ENCODE measurements around the gene XRCC6. TPM values are rescaled to one million over a fixed set of nuclear protein-coding genes. Genes with fewer than 3 reads are reported as not detected.

The XRCC6 gene
- total RNA-seq, 4 donors from 2014 or later: 119 to 151 (median 127) TPM

GRCh38 chr22:41656556-41656955, 35.5 kb downstream of the XRCC6 start:
- Histone ChIP-seq H3K4me3 (no peak overlapping the region), H3K4me1 (no peaks in the 10 kb centered on the region), H3K27me3 (no peaks in the 10 kb centered on the region), H3K36me3 (peaks cover 0 to 100% (median 3%) of the 10 kb centered on the region in 3 donors), H3K27ac (no peak overlapping the region), H3K9me3 (no peaks in the 10 kb centered on the region)
- TF ChIP-seq POLR2A (IDR thresholded peaks at IDR 0.05): no peak
- TF ChIP-seq CTCF (IDR thresholded peaks at IDR 0.05): no peak
- DNase-seq: no peak

DNA sequence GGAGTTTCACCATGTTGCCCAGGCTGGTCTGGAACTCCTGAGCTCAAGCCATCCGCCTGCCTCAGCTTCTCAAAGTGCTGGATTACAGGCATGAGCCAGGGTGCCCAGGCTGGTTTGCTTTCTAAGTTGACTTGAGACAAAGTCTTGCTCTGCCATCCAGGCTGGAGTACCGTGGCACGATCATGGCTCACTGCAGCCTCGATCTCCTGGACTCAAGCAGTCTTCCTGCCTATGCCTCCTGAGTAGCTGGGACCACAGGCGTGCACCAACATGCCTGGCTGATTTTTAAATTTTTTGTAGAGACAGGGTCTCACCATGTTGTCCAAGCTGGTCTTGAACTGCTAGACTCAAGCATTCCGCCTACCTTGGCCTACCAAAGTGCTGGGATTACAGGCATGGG, 36.6 kb downstream of the XRCC6 start:
- H3K36me3 ChIP-seq: peaks cover 0 to 100% (median 3%) of the 10 kb centered on the region in 3 donors
- no peak overlapping the region for H3K4me3 ChIP-seq
- TF ChIP-seq CTCF (IDR thresholded peaks at IDR 0.05) (no peak), POLR2A (IDR thresholded peaks at IDR 0.05) (no peak)

GRCh38 chr22:41658869-41659268, 37.8 kb downstream of the XRCC6 start:
- H3K27me3 ChIP-seq: no peaks in the 10 kb centered on the region
- H3K9me3 ChIP-seq: no peaks in the 10 kb centered on the region
- H3K36me3 ChIP-seq: peaks cover 0 to 99% (median 3%) of the 10 kb centered on the region in 3 donors
- H3K4me3 ChIP-seq: no peak overlapping the region
- DNase-seq: no peak
- no peaks in the 10 kb centered on the region for H3K4me1 ChIP-seq
- TF ChIP-seq POLR2A (IDR thresholded peaks at IDR 0.05) (no peak), CTCF (IDR thresholded peaks at IDR 0.05) (no peak)
- no peak overlapping the region for H3K27ac ChIP-seq

More for the DNA sequence above, 36.6 kb downstream of the XRCC6 start:
- no peaks in the 10 kb centered on the region for H3K4me1 ChIP-seq
- no peak overlapping the region for H3K27ac ChIP-seq
- H3K9me3 ChIP-seq: no peaks in the 10 kb centered on the region
- no peak for DNase-seq
- H3K27me3 ChIP-seq: no peaks in the 10 kb centered on the region

GRCh38 chr22:41659941-41660340, 38.8 kb downstream of the XRCC6 start:
- Histone ChIP-seq H3K36me3 (peaks cover 0 to 99% (median 0%) of the 10 kb centered on the region in 3 donors), H3K27me3 (no peaks in the 10 kb centered on the region), H3K27ac (no peak overlapping the region), H3K4me3 (no peak overlapping the region), H3K9me3 (no peaks in the 10 kb centered on the region), H3K4me1 (no peaks in the 10 kb centered on the region)
- TF ChIP-seq POLR2A (IDR thresholded peaks at IDR 0.05) (no peak), CTCF (IDR thresholded peaks at IDR 0.05) (no peak)
- DNase-seq: no peak

DNA sequence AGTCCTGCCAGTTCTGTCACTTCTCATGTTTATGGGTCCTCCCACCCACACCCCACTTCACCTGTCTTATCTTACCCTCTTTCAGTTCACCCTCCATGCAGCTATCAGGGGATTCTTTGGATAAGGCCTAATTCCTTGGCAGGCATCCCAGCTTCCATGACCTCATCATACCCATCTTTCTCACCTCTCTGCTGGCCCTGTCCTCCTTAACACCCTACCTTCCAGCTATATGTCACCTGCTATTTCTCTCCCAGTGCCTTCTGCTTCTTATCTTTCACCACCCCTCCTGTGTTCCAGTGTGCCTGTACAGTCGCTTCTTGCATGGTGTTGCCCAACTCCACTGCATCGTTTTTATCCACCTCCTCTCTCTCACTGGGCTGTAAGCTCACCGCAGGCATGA, 39.3 kb downstream of the XRCC6 start:
- Histone ChIP-seq H3K36me3 (peaks cover 0 to 99% (median 0%) of the 10 kb centered on the region in 3 donors), H3K4me1 (no peaks in the 10 kb centered on the region), H3K27ac (no peak overlapping the region), H3K9me3 (no peaks in the 10 kb centered on the region), H3K4me3 (no peak overlapping the region), H3K27me3 (no peaks in the 10 kb centered on the region)
- no peak for TF ChIP-seq CTCF (IDR thresholded peaks at IDR 0.05)
- TF ChIP-seq POLR2A (IDR thresholded peaks at IDR 0.05): no peak
- no peak for DNase-seq

GRCh38 chr22:41661088-41661487, 40.0 kb downstream of the XRCC6 start:
- H3K36me3 ChIP-seq: peaks cover 0 to 93% (median 0%) of the 10 kb centered on the region in 3 donors
- H3K9me3 ChIP-seq: no peaks in the 10 kb centered on the region
- no peak for DNase-seq
- no peaks in the 10 kb centered on the region for H3K27me3 ChIP-seq
- no peak overlapping the region for H3K4me3 ChIP-seq
- H3K4me1 ChIP-seq: no peaks in the 10 kb centered on the region
- TF ChIP-seq POLR2A (IDR thresholded peaks at IDR 0.05) (no peak), CTCF (IDR thresholded peaks at IDR 0.05) (no peak)
- no peak overlapping the region for H3K27ac ChIP-seq

All from Peyer's patch (tissue), 4 donors.